Measurements from ENCODE around the gene CALN1.

CALN1 gene

GRCh38 chr7:72298912-72299311, 113.2 kb downstream of the CALN1 start:
- TF ChIP-seq CTCF (IDR thresholded peaks at IDR 0.05; ENCODE audit: low read depth, low read length, missing control alignments), result no peak
- H3K4me3 ChIP-seq (replicated peaks; ENCODE audit: low read depth, low read length), result no peak overlapping the region
- DNase-seq (ENCODE audit: extremely low read depth, low read depth), result no peak

- H3K4me3 ChIP-seq (replicated peaks; ENCODE audit: low read depth, low read length), result no peak overlapping the region
- DNase-seq (ENCODE audit: extremely low read depth, low read depth), result no peak
- no peak for TF ChIP-seq CTCF (IDR thresholded peaks at IDR 0.05; ENCODE audit: low read depth, low read length, missing control alignments)
Measured at GRCh38 chr7:72298091-72298490, 114.0 kb downstream of the CALN1 start.

- no peak for TF ChIP-seq CTCF (IDR thresholded peaks at IDR 0.05; ENCODE audit: low read depth, low read length, missing control alignments)
- no peak for DNase-seq (ENCODE audit: extremely low read depth, low read depth)
- H3K4me3 ChIP-seq (replicated peaks; ENCODE audit: low read depth, low read length), result no peak overlapping the region
Measured at GRCh38 chr7:72297636-72298035, 114.5 kb downstream of the CALN1 start.

GRCh38 chr7:72292794-72293193, 119.3 kb downstream of the CALN1 start:
- no peak overlapping the region for H3K4me3 ChIP-seq (replicated peaks; ENCODE audit: low read depth, low read length)
- TF ChIP-seq CTCF (IDR thresholded peaks at IDR 0.05; ENCODE audit: low read depth, low read length, missing control alignments), result no peak
- no peak for DNase-seq (ENCODE audit: extremely low read depth, low read depth)

- no peak for TF ChIP-seq CTCF (IDR thresholded peaks at IDR 0.05; ENCODE audit: low read depth, low read length, missing control alignments)
- DNase-seq (ENCODE audit: extremely low read depth, low read depth), result no peak
- no peak overlapping the region for H3K4me3 ChIP-seq (replicated peaks; ENCODE audit: low read depth, low read length)
Measured at GRCh38 chr7:72292118-72292517, 120.0 kb downstream of the CALN1 start.

GRCh38 chr7:72286519-72286918, 125.6 kb downstream of the CALN1 start:
- no peak for TF ChIP-seq CTCF (IDR thresholded peaks at IDR 0.05; ENCODE audit: low read depth, low read length, missing control alignments)
- DNase-seq (ENCODE audit: extremely low read depth, low read depth), result no peak

GRCh38 chr7:72283309-72283708, 128.8 kb downstream of the CALN1 start:
- no peak for DNase-seq (ENCODE audit: extremely low read depth, low read depth)
- no peak for TF ChIP-seq CTCF (IDR thresholded peaks at IDR 0.05; ENCODE audit: low read depth, low read length, missing control alignments)
- no peak overlapping the region for H3K4me3 ChIP-seq (replicated peaks; ENCODE audit: low read depth, low read length)

More at GRCh38 chr7:72286519-72286918, 125.6 kb downstream of the CALN1 start:
- no peak overlapping the region for H3K4me3 ChIP-seq (replicated peaks; ENCODE audit: low read depth, low read length)
